Nasal cavity respiratory epithelium epithelial cell of viscerocranial mucosa (primary cell): Measurements from ENCODE around the gene GLCE. TPM values are rescaled to one million over a fixed set of nuclear protein-coding genes. Genes with fewer than 3 reads are reported as not detected.

Experiments
- total RNA-seq: library from RNA; depleted of rRNA; stranded (reverse); fragments of >200 nt; gene quantifications from 2 replicates; pipeline ENCODE4 v1.2.3, GENCODE V29; 2014

Gene GLCE
- 11.6 and 35.5 TPM in 2 replicates for total RNA-seq

DNA sequence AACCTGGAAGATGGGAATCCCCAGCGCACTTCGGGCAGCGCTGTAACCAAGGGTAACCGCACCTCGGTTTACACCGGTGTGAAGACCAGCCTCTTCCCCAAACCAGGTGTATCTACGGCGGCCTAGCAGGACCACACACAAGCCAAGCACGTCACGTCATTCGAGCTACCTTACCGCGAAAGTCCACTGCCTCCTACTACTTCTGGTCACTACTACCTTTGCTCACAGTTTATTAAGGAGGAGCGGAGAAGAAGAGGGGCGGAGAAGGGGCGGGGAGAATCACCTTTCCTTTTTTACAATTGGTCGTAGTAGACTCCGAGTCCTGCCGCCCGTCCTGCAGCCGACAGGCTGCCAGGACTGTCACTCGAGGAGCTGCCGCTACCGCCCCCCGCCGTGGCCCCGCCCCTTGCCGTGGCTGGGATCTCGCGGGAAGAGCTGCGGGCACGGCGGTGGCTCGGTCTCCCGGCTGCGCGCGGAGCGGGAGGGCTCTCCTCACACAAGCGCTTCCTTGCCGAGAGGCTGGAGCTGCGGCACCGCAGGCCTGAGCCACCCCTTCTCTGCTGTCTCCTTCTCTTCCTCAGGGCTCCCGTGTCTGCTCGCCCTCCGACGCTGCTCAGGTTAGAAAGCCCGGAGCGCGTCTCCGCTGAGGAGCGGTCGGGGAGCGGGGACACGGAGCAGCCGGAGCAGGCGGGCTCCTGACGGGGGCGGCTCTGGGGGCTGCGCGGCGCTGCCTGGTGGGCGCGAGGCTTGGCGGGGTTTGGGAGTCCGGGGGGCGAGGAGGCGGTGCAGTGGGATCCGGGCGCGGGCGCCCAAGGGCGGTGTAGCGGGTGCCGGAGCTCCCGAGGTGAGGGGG, at the start of gene GLCE:
TSS of gene GLCE (plus strand) at position 495 of the 853 bp plus-strand sequence. CDS start 95,172 bp downstream, outside the sequence.

DNA sequence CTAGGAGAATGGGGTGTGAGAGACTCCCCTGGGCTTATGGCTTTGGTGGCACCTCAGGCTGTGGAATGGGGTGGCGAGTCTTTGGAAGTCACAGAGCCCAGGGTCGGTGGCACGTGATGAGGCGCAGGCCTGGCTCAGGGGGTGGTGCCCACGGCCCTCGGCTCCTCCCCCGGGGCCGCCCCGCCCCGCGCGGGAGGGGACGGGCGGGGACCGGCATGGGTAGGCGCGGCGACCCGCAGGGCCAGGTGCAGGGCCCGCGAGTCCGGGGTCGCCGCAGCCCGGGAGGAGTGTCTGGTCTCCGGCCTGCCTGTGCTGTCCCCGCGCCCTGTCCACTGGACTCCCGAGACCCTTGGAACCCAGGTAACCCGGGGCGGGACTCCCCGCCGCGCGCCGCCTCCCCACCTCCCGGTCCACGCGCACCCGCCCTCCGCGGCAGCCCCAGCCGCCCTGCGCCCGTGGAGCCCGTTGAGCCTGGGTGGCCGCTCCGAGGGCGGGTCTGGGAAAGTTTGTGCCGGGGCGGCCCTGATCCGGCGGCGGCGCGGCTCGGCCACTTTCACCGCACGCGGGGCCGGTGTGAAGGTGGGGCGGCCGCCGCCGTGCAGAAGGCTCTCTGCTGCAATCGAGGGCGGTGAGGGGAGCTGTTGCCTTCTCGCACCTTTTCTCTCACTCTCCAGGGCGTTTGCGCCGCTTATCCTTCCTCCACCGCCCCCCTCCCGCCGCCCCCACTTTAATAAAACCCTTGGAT, 138.4 kb downstream of the GLCE start, which contains the start of gene PAQR5:
TSS of gene PAQR5 (plus strand) at position 216 of the 745 bp plus-strand sequence. CDS start 61,169 bp downstream, outside the sequence.

Other genes starting within 250 kb of the GLCE start
- gene SPESP1, start 230.1 kb upstream of the GLCE start, total RNA-seq: 1.7 and 4.9 TPM in 2 replicates
- gene NOX5, start 145.9 kb upstream of the GLCE start, total RNA-seq: under 0.01 and 0.07 TPM in 2 replicates
- 0.68 and 0.85 TPM in 2 replicates for gene PAQR5, start 138.3 kb downstream of the GLCE start, total RNA-seq